LNCAP (cell line): ENCODE data around the gene SUPT3H.

Experiments
- TF ChIP-seq, protein P1 (sequence below): fragments of 450-650 bp; IDR thresholded peaks from 2 replicates; pipeline ENCODE4 v1.5.1; 2017; ENCODE audit warnings: mild to moderate bottlenecking

SUPT3H gene

GRCh38 chr6:45112711-45113110, 265.0 kb downstream of the SUPT3H start:
- TF ChIP-seq, protein P1, sequence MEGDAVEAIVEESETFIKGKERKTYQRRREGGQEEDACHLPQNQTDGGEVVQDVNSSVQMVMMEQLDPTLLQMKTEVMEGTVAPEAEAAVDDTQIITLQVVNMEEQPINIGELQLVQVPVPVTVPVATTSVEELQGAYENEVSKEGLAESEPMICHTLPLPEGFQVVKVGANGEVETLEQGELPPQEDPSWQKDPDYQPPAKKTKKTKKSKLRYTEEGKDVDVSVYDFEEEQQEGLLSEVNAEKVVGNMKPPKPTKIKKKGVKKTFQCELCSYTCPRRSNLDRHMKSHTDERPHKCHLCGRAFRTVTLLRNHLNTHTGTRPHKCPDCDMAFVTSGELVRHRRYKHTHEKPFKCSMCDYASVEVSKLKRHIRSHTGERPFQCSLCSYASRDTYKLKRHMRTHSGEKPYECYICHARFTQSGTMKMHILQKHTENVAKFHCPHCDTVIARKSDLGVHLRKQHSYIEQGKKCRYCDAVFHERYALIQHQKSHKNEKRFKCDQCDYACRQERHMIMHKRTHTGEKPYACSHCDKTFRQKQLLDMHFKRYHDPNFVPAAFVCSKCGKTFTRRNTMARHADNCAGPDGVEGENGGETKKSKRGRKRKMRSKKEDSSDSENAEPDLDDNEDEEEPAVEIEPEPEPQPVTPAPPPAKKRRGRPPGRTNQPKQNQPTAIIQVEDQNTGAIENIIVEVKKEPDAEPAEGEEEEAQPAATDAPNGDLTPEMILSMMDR: no peak

GRCh38 chr6:45109551-45109950, 268.2 kb downstream of the SUPT3H start:
- TF ChIP-seq, protein P1: no peak

GRCh38 chr6:45105170-45105820, 272.4 kb downstream of the SUPT3H start:
- TF ChIP-seq, protein P1: no peak

GRCh38 chr6:45104429-45104828, 273.3 kb downstream of the SUPT3H start:
- TF ChIP-seq, protein P1: no peak

GRCh38 chr6:45098256-45098655, 279.5 kb downstream of the SUPT3H start:
- TF ChIP-seq, protein P1: no peak

DNA sequence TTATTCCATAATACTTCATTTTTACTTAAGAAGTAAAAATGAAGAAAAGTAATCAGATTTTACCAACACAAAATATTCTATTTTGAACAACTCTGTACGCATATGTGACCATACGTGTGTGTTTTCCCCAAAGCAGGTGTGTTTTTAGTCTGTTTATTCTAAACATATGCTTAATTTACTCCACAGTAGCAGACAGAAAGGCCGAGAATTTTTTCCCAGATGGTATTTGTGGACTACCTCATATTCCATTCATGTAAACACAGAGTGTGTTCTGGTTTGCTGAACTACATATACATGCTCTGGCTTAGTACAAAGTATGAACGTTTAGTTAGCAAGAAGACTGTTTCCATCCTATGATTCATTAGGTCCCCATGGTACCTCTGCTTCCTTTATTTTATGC, 282.9 kb downstream of the SUPT3H start:
- TF ChIP-seq, protein P1: no peak

- TF ChIP-seq, protein P1: no peak
These were observed 285.6 kb downstream of the SUPT3H start for GRCh38 chr6:45092135-45092534.
